DMS53 treated with DMSO at 0.1 percent for 48 hours (cell line): Measurements from ENCODE around the gene ANO10.
"Not testable (repeated sequence)": the region's sequence is repeated elsewhere in the genome, so short reads cannot be mapped to it uniquely, and the experiment has no call there.

ENCODE experiments used
- DNase-seq: peaks from one replicate; lab custom pipeline; 2025; ENCODE audit not compliant: unreplicated experiment; lab: John Stamatoyannopoulos, UW

ANO10 gene

DNA sequence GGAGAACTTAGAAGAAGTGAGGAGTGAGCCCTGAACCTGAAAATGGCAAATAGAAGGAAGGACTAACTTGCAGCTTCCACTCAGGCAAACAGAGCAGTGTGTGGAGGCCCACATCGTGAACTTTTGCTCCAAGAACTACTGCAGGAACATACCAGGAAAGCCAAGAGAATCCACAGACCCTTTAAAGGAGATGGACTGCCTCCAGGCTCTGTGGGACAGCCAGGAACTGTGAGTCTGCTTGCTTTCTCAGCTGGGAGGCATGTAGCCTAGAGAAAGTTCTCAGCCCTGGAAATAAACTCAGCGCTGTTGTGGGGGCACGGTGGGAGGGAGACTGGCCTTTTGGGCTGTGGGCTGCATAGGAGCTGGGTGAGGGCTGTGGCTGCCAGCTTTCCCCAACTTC, 242.5 kb downstream of the ANO10 start:
- no peak for DNase-seq

DNA sequence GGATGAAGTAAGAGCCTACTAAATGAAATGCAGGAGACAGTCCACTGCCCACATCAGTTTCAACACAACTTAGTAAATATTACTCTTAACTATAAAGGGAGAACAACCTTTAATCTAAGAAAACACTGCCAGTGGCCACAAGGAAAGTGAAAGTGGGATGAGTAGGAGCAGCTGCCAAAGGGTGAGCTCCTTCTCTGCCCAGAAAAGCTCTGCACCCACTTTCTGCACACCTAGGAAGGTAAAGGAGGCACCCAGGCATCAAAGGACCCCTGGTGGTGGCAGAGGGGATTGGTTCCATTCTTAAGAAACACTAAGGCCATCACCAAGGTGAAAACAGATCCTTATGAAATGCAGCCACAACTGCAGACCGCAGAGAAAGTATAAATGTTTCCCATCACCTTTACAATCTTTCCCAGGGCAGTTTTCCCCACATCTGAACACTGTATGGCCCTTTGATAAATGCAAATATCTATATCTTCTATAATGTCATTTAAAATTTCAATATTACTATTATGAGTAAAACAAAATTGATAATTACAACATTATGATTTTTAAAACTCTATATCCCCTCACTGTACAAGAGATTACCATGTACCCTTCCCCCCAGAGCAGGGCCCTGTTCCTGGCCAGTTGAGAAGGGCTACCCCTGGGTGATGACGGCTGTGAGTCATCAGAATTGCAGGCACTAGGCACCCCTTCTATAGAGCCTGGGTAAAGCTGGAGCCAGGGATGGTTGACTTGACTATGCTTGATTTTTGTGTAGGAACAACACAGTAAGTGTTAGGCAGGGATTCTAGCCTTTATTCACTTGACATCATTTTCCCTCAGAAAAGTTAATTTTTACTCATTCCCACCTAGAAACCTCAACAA, 243.5 kb downstream of the ANO10 start:
- no peak for DNase-seq

DNA sequence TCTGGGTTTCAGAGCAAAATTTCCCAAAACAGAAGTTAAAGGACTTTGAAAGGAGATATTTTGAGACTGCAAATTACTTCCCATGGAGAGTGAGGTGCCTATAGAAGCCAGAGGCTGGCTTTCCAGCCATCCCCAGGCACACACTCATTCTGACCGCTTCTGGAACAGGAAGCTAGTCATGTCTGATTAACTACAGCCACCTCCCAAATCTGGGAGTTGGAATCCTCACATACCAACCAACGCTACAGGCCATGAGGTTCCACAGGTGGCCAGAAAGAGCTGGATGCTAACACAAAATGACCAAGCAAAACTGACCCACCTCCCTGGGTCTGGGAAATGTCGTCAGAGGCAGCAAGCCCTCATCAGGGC, 248.3 kb downstream of the ANO10 start:
- DNase-seq, result no peak

DNA sequence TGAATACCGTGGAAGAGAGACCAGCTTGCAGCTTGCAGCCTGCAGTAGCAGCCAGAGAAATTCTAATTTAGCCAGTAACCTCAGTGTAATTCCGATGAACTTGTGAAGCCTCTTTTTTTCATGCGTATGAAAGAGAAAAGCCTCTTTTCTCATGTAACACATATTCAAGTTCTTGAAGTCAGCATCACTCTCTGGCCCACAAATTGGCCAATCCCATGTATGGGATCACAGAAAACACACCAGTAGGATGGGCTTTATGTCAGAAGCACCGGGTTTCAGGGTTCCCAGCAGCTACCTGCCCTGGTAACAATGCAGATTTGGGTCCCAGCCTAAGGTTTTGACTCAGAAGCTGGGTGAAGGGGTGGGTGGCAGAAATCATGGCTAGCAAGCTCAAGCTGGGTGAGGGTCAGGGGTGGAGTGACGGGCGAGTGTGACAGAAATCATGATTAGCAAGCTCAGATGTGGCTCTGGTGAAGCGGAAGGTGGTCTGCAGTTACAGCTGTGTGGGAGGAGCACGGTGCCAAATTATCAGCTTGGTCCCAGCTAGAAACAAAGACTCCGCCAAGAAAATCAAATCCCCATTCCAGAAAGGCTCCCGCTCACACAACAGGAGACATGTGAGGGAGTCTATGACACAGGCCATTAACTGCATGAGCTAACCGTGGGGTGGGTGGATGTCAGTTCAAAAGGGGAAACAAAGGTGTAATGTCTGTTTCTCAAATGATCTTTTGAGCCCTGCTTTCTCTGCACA, 248.8 kb downstream of the ANO10 start:
- DNase-seq, result no peak

DNA sequence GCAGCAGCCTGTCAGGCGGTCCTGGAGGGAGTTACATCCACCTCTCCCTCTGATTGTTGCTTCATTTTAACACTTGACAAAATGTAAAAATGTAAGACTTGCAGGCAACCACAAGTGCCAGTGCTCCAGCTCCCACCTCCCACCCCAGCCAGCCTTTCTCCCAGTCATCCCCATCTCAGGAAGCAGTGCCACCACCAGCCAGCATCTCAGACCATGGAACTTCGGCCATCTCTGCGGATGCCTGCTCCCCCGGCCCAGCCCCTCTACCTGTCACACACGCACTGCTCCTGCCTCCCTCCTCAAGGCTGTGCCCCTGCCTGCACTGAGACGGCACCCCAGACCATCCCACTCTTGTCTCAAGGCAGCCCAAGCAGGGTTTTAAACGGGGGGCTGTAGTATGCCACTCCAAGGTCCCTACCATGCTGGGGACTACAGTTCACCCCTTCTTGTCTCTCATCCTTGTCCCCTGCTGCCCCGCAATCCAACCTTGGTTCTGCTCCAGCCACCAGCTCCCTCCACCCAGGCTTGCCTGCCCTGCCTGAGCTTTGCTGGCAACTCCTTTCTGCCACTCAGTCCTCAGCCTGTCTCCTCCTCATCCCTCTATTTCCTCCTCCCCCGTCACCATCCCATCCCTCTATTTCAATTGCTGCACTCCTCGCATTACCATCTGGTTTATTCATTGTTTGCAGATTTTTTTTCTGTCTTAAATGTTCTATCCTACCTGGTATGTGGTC, 249.6 kb downstream of the ANO10 start:
- DNase-seq, result no peak

DNA sequence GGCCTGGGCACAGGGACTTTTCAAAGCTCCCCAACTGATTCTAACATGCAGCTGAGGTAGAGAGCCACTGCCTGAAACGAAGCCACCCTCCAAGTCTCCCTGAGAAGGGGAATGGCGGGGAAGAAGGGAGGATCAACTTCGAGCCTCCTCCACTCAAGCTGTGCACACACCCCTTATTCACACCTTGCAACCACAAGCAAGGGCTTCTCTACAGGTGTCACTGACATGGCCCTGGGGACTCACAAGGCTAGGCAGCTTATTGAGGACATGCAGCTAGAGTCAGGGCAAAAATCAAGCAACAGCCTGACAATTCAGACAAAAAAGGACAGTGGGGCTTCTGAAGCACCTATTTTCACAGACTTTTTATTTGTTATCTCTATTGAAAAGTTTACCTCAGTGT, 250.3 kb downstream of the ANO10 start:
- no peak for DNase-seq

DNA sequence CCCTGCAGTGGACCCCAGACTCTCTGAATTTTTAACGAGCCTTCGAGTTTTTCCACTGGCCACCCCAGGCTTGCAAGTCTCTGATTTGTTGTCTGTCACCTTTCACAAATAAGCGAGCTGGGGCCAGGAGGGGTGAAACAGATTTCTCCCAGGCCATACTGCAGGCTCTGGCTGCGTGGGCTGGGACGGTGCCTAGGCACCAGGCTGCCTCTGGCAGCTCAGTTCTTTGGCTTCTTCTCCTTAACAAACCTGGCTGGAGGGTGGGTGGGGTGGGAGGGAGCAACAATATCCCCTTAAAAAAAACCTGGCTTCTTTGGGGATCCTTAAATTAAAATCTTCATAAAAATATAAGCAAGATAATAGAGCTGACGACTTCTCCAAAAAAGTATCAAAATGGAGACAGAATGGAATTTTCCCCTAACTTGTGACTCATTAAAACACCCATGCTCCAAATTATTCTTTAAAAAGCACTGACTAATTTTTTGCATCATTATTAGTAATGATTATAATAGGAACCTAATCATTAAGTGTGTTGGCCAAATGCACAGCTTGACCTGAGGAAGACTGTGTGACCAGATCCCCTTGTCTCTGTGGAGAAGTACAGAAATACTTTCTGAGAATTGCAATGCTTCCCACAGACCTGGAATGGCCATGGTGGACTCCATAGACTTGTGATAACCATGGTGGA, 251.4 kb downstream of the ANO10 start:
- no peak for DNase-seq

DNA sequence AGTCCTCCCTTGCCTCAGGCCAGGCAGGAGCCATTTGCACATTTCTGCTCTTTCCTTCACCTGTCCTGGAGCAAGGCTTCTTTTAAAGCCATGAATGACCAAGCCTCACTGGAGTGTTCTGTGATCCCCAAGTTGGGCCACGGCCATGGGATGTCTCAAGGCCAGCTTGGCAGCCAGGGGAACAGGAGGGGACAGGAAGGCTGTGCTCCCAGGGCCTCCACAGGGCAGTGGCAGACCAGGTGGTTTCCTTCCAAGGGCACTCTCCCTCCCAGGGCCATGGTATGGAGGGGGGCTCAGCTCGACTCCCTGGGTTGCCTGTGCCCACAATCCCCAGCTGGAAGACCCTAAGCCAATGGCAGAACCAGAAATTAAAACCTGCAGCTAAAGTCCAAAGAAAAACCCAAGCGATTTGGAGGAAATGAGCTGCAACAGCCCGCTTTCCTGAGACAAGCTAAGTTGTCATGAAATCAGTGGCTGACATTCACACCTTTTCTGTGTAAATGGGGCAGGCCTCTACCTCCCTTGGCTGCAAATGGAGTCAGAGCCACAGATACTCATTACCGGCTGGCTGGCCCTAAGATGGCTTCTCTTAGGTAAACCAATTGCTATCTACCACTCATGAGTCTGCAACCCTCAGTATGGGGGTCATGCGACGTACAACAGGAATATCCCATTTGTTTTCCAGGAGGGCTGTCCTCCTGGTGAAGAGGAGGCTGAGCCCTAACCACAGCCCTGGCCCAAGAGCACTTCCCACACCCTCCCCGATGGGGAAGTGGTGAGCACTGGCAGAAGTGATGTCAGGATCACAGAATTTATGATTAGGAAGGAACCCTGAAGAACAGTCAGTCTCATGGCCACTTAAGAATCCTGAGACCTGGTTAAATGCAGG, 252.2 kb downstream of the ANO10 start:
- no peak for DNase-seq

DNA sequence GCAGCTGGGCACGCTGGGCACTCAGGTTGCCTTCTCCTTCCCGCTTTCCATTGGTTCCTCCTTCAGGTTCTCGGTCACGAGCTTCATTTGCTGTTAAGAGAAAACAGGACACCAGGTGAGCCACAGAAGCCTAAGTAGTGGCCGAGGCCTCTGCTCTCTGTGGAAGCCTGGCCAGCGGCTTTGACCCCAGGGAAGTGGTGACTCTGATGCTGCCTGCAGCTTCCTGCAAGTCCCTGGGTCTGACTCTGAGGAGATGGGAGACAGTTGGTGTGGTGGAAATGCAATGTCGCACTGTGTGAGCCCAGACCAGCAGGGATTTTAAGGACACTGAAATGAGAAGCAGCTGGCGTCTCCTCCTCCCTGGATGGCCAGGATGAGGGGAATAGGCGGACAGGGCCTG, 254.9 kb downstream of the ANO10 start:
- DNase-seq, result no peak

DNA sequence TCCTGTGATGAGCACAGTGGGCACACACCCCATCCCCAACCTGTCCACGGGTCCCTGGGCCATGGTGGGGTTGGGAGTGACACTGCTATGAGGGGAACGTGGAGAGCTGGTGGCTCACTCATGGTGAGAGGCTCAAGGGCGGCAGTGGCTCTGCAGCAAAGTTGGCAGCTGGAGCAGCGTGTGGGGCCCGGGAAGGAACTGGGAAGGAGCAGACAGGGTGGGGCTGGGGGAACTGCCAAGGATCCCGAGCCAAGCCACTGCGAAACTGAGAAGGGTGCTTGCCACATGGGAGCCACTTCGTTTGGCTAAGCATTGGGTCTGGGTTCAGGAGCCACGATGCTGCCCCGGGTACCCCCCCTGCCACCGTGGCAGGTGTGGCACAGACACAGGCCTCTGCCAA, 255.3 kb downstream of the ANO10 start:
- no peak for DNase-seq

DNA sequence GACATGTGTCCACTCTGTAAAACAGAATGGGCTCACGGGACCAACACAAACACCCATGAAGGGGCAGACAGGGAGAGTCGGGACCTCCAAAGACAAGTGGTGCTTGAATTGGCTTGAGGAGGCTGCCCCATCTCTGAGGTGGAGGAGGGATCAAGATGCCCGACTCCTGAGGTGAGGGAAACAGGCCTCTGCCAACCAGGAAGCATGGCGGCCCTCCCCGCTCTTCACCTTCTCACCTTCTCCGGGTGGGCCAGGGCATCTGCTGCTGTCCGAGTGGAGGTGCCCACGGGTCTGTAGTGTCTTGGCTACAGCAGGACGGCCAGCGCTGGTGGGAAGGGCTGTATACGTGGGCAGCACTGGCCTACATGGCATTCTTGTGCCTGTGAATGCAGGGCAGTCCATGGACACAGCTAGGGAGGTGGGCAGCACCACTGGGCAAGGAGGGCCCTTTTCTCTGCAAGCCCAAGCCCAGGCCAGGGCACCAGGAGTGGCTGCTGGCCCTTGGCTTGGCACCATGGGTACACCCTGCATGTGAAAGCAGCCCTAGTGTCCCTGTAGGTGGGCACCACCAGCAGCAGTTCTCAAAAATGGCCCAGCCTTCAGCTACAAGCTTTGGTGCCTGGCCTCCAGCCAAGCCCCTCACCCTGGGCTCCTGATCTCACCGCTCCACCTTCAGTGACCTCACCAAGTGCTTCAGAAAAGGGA, 256.1 kb downstream of the ANO10 start:
- DNase-seq, result no peak

DNA sequence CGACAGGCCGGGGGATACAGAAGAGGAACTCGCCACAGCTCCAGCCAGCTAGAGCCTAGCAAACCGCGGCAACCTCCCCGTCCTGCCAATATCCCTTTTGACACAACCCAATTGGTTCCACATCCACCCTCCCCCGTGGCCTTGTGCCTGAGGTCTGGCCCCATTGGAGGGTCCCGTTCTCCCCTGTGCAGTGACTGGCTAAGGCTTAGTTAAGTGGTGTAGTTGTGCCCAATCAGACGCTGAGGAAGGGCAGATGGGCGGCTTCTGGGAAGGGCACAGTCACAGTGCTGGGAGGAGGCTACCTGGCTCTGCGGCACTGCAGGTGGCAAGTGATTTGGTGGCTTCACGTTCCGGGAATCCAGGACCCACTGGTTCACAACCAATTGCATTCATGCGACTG, 256.9 kb downstream of the ANO10 start:
- no peak for DNase-seq

DNA sequence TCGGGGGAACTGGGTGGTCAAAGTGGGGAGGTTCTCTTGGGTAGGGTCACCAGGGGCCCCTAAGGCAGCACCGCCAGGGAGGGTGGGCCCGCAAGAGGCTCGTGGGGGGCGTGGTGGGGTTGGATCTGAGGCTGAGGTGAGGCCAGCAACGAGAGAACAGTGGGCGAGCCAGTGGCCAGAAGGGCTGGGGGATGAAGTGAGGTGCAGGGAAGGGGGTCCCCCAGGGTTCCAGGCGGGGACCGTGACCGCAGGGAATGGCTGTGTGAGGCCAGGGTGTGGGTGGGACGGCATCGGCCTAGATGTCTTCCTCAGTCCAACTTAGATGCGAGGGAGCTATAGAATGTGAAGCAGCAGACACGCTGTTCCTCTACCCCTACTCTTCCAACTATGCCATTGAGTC, 257.3 kb downstream of the ANO10 start:
- DNase-seq, result no peak

DNA sequence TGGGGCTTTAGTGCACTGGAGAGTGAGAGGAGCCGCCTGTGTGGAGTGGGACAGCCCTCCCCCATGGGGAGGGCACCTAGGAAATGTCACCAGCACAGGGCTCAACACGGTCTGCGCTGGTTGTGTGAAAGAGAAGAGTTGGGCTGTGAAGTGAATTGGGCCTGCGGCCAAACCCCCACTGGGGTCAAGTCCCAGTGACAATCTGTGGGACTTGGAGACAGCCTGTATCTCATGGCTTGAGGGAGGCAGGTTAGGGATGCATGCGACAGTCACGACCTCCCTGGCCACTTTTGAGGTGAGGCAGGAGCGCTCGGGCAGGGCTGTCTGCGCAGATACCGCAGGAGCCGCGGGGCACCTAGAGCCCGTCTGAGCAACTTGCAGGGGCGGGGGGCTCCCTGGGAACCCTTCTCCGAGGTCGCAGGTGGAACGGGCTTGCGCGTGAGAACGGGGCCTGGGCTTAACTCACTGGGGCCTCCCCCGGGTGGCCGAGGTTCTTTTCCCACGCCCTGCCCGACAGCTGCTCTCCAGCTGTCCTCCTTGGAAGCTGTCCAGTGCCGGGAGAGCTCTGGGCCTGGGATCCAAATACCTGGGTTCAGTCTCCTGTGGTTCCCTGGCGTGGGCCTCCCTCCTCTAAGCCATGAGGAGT, 258.1 kb downstream of the ANO10 start:
- DNase-seq, result no peak

DNA sequence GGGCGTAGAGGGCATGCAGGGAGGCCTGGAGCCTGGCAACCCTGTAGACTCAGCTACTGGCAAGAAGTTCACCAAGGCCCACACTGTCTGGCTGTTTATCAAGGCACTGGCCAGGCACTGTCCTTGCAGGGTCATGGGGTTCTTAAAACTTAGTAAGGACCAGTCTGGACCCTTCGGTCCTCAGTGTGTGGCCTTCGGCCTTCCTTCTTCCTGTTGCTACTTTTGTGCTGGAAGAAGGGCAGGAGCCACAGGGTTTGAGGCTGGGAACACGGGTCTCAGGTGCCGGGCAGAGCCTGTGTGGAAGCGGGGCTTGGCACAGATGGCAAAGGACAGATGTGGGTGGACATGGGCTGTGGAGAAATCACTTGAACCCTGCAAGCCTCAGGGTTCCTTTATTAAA, 258.9 kb downstream of the ANO10 start:
- no peak for DNase-seq

DNA sequence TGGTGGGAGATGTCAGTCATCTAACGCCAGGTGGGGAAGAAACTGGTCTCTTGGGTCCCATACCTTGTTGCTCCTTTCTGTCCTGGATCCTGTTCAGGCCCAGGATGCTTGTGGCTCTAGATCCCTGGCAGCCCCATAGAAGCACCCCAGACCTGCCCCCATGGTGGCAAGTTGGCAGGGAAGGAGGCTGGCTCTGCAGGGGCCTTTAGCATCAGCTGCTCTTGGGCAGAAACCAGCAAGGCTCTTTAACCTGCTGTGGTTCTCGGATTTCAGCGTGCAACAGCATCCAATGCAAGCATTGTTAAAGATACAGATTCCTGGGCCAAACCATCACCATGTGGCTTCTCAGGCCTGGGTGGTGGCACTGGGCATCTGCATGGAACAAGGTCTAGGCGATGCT, 259.6 kb downstream of the ANO10 start:
- no peak for DNase-seq

DNA sequence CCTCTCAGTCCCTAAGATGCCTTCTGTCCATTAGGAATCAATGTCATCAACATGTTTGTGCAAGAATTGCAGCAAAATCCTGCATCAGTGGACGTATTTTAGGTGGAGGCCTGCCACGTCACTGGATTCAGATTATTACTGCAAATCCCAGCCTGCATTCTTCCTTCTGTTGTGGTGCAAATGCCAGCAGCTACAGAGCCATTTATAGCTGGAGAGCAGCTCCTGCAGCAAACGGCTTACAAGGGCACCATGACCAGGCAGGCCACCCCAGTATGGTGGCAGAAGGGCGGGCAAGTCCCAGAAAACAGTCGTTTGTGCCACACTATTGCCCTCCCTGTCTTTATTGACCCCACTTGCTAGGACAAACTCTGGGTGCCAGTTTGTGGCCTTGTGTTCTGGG, 260.7 kb downstream of the ANO10 start:
- no peak for DNase-seq

DNA sequence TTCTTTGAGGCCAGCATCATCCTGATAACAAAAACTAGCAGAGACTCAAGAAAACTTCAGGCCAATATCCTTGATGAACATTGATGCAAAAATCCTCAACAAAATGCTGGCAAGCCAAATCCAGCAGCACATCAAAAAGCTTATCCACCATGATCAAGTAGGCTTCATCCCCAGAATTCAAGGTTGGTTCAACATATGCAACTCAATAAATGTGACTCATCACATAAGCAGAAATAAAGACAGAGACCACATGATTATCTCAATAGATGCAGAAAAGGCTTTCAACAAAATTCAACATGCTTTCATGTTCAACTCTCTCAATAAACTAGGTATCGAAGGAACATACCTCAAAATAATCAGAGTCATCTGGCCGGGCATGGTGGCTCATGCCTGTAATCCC, 265.8 kb downstream of the ANO10 start:
- DNase-seq, result not testable (repeated sequence)
